GM21825 (cell line): ENCODE results near the gene NOTUM.
A peak's percentile ranks its signal among the peaks of the same experiment; 100 is the strongest.

Source experiments
- ATAC-seq: cut with Tn5 transposase; IDR thresholded peaks from one replicate; pipeline ENCODE4 v1.9.1; 2021; ENCODE audit warnings: mild to moderate bottlenecking, moderate library complexity; ENCODE audit not compliant: unreplicated experiment

NOTUM gene

DNA sequence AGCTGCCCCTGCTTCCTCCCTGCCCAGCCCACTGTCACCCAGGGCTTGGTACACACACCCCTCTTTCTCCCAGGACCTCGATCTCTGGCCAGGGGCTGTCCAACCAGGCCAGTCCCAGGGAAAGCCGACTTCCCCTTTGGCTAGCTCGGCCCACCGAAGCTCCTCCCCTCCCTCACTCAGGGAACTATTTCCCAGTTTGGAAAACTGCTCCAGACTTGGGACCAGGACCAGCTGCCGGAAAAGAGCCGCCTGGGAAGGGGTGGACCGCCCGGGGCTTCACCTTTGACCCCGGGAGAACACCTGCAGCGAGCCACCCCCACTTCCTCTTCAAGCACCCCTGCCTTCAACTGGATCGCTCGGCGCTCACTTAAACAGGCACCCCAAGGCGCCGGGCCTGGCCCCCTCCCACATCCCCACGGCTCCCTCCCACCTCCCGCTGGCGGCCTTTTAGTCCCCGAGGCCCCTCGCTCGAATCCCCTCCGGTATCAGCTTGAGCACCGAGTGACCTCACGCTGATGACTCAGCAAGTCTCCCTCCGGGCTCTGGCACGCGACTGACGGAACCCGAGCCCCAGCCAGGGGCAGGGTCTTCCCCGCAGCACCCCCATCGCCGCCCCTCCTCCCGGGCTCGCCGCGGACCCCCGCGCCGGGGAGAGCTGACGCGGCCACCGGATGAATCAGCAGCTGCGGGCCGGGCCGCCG, 34.4 kb downstream of the NOTUM start:
- ATAC-seq, result peak; percentile 16

GRCh38 chr17:81925860-81926450, 35.0 kb downstream of the NOTUM start:
- no peak for ATAC-seq

GRCh38 chr17:81924557-81925532, 36.1 kb downstream of the NOTUM start:
- no peak for ATAC-seq

GRCh38 chr17:81923302-81924260, 37.4 kb downstream of the NOTUM start:
- no peak for ATAC-seq

DNA sequence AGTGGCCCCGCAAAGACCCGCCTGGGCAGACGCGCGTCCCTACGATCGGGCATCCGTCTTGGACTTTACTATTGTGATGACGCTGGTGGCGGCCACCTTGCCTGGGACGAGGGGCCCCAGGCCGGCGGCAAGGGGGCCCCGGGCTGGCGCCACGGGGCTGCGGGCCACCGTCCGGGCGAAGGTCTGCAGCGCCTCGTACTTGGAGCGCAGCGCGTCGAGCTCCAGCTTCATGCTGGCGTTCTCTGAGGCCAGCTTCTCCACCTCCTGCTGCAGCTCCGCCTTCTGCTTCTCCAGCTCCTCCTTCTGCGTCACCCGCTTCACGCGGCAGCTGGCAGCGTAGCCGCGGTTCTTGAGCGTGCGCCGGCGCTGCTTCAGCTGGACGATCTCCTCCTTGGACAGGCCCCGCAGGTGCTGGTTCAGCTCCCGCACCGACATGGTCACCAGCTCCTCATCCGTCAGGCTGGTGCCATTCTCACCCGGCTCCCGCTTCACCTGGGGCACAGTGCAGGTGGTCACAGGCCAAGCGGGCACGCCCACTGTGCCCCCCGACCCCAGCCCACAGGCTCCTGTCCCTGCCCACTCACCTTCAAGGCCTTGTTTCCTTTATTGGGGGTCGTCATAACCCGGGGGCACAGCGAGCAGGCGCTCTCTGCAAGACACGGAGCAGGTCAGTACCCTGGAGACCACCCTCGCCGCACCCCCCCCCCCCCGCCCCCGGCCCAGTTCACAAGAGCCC, 38.3 kb downstream of the NOTUM start:
- ATAC-seq, result no peak

DNA sequence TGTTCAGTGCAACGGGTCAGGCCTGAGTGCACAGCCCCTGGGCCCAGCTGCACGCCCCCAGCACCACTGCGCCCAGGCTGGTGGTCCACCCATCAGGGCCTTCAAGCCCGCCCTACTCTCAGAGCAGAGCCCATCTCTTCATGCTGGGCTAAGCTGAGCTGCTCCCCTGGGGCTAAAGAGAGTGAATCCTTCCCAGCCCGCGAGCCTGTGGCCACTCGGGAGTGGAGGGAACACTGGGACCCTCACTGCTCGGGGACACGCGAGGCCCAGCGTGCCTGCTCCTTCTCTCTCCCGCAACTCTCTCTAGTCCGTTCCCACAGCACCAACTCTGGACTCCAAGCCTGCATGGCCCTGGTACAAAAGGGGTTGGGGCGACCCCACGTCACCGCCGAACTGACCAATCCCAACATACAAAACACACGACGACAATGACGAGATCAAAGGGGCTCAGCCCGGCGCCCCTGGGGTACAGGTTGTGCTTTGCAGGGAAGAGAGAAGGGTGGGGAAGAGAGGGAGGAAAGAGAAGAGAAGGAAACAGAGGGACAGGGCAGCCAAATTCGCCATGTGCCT, 38.9 kb downstream of the NOTUM start:
- no peak for ATAC-seq

DNA sequence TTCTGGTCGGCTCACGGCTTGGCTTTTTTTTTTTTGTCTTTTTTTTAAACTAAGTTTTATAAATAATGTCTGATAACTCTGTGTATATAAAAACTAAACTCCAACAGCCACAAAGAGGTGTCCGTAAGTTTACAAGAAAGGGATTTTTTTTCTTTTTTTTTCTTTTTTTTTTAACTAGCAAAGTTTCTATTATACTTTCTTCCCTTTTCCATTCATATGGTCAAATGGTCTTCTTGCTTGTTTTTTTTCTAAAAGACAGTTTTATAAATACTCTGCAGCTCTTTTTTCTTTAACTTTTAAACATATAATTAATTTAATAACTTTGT, 39.5 kb downstream of the NOTUM start:
- ATAC-seq, result no peak

DNA sequence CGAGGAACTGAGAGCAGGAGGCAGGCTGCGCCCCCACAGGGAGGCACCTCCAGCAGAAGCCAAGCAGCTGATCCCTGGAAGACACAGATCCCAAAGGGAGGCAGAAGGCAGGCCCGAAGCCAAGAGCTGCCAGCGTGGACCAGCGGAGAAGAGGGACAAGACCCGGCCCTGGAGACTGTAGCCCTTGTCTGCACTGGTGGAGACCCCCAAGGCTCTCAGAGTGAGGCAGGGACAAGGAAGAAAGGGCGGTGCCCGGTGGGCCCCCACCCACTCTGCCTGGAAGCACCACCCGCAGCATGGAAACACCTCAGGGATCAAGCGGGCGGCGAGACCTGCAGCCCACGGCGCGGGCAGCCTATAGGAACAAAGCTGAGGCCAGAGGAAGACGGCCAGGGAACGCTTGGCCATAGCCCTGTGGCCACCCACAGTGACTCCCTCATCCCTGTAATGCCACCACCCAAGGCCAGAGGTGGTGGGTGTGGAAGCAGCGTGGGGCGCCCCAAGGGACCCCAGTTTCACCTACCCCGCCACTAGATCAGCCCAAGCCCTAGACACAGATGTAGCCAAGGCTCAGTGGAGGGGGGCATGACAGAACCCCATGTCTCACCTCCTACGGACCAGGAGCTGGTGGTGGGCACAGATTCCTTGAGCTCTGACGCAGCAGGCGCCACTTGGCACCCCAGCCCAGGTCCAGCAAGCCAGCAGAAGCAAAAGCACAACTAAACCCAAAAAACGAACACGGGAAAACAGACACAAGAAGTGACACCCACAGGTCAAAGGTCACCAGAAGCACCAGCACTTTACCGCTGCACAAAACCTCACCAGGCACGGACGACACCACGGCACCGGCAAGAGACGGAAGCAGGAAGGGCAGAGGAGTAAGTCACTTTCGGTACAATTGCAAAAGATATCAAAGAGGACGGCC, 40.1 kb downstream of the NOTUM start:
- no peak for ATAC-seq

- no peak for ATAC-seq
These were observed 42.0 kb downstream of the NOTUM start for GRCh38 chr17:81918832-81919545.

DNA sequence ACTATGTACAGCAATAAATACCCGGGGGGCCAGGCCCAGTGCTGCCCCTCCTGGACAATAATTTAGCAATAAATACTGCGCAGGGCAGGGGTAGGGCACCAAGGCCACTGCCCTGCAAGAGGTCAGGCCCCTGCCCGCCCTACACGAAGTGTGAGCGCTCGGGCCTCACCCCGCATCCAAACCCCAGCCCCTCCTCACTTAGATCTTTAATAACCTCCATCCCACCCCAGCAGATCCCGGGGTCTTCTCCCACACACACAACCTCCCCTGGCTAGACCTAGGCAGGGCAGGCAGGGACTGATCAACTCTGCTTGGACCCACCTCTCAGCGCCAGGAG, 42.7 kb downstream of the NOTUM start:
- ATAC-seq, result peak; percentile 15

GRCh38 chr17:81917565-81918332, 43.2 kb downstream of the NOTUM start, which contains the start of gene SIRT7:
Gene SIRT7 (minus strand): TSS chr17:81918176. CDS start chr17:81918131, 45 bp downstream.
- ATAC-seq, result peak; percentile 51

GRCh38 chr17:81916234-81917001, 44.6 kb downstream of the NOTUM start:
- ATAC-seq, result no peak

DNA sequence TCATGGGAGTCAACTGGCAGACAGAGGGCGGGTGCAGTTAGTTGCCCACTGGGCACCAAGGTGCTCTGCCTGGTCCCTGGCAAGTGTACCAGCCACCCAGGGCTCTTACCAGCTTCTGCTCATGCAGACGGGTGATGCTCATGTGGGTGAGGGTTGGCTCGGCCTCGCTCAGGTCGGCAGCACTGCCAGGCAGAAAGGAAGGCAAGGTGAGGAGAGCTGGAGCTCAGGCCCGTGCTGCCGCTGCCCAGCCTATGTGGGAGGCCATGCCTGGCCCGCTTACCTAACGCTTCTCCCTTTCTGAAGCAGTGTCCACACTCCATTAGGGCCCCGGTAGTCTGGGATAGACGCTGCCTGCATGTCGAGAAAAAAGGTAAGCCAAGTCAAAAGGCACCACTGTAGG, 45.7 kb downstream of the NOTUM start:
- no peak for ATAC-seq

DNA sequence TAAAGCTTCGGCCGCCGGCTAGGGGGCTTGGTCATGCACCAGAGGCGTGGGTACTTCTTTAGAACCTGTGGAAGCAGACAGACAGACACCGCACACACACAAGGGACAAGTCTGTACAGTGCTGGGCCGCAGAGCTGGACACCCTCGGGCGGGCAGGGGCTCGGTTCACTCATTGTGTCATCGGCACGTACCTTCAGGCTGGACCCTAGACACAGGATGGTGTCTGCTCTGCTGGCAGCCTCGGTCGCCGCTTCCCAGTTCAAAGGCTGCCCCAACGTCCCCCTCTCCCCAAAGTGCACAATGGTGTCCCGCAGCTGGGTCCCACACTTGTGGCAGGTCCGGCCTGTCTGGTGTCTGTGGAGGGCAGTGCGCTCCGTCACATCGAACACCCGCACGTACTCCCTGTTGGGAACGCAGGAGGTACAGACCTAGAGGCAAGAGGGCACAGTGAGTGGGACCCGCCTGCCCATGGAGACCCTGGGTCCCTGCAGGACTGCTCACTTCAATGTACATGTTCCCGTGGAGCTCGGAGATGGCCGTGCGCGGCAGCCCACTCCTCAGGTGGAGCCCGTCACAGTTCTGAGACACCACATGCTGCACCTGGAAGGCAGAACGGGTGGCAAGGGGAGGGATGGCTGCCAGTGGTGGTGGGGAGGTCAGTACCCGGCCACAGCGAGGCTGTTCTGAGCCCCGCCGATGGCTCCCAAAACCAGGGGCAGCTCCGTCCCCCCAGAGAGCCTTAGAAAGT, 46.7 kb downstream of the NOTUM start:
- no peak for ATAC-seq

GRCh38 chr17:81913394-81914102, 47.4 kb downstream of the NOTUM start:
- no peak for ATAC-seq
